Stimulated activated CD8-positive, alpha-beta memory T cell treated with anti-CD3 and anti-CD28 coated beads, Interleukin-7, amount 100 ng/mL, for 24 hours (primary cell): ENCODE data around the gene PERCC1.
"Not testable (repeated sequence)": the region's sequence is repeated elsewhere in the genome, so short reads cannot be mapped to it uniquely, and the experiment has no call there.

Experiments
- DNase-seq: peaks from one replicate; pipeline ENCODE4 v3.0.0-alpha.2; 2020; ENCODE audit warnings: low read depth

The PERCC1 gene

GRCh38 chr16:1469693-1470201, 38.9 kb downstream of the PERCC1 start:
- no peak for DNase-seq

DNA sequence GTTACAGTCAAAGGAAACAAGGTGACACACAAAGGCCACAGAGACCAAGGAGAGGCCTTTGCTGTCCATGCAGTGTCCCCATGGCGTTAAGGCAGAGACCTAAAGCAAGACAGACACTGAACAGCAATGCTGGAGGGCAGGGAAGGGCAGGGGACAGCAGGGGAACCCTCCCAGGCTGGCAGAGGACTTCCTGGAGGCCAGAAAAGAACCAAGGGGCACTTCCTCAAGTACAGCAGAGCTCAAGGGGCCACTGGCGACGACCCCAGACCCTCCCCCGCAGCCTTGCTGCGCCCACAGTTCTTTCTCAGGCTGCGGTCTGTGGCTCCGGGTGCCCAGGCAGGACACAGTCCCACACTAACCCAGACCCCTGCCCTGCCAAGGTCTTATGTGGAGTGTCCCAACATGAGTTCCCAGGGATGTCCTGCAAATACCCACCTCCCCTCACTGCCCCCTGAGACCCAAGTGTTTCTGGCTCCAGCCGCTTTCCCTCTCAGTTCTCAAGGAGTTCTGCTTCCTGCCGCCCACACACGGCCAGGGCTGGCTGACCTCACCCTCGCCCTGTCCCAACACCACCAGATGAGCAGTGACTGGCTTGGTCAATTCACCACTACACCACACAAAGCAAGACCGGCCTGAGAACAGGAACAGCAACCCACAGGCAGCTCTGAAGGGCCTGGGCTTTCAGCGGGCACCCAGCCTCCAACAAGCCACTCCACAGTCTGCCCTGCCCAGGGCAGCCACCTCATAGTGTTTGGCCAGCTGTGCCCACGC, 39.8 kb downstream of the PERCC1 start:
- DNase-seq = no peak

DNA sequence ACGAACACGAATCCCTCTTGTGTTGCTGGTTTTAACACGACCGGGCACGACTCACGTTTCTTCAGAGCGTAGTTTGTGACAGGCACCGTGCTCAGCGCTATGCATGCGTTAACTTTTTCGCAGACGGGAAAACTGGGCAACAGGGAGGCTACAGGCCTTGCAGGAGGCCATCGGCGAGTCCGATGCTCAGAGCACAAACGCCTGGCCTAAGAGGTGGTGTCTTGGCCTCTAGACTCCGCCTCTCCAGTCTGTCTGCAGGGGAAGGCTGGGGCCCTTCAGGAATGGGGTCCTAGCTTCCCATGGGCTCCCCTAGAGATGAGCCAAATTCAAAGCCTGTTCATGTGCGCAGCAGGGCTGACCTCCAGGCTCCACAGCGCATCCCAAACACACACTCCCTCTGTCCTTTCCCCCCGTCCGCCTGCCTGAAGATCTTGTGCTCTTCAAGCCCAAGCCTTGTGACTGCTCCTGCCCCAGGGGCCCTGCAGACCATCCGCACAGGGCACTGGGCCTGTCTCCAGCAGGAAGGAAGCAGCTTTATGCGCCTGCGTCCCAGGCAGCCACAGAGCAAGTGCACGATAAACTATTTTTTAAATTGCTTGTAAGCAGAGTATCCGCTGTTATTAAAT, 40.8 kb downstream of the PERCC1 start:
- no peak for DNase-seq

GRCh38 chr16:1472974-1473373, 42.1 kb downstream of the PERCC1 start:
- DNase-seq = no peak

DNA sequence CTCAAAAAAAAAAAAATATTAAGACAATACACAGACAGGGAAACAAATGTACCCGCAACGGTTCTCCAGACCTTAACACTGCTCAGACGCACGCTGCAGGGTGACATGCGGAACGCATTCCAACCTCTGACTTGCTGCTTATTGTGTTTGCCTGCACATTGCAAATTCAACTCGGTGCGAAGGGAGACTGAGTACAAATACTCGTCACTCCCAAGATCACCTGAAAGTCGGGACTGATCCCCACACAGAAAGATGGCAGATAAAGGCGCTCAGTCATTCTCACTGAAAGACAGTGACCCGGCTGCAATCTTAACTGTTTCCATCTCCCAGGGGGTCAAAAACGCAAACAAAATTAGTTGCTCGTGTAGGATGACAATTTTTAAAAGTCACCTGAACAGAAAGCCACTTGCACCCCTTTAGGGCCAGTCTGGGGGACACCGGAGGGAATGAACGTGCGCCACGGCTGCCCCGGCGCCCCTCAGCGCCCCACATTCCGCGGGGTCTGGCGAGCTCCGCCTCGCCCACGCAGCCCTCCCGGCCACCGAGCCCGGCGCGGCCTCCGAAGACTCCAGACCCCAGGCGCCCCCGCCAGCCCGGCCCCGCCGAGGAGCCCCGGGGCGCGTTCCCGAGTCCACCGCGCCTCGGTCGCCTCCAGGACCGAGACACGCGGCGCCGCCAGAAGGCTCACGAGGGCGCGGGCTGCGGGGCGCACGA, 43.4 kb downstream of the PERCC1 start:
- DNase-seq = no peak

DNA sequence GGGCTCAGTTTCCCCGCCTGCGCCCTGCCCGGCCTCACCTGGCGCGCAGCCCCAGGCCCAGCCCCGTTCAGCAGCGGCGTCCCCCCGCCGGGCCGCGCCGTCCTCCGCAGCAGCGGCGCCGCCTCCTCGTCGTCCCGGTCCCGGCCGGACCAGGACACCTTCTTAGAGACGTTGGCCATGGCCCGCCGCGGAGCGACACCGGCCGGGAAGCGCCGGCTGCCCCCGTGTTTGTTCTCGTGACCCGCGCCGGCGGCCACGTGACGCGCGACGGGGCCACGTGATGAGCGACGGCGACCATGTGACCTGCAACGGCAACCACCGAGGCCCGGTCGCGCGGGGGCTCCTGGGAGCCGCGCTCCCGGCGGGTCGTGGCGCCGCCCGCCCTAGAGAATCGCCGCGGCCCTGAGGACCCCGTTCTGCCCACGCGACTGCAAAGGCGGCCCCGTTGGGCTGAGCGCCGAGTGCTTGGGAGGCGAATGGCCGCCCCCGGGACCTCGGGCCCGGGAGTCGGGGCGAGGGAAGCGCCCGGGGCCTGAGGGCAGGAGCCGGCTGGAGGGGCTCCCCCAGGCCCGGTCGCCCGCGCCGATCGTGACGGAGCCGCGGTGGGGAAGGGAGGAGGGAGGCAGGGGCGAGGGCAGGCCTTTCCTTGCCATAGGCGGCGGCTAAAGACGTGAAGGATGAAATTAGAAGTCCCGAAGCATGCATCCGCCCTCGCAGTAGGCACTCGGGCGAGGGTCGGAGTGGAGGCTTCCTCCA, 44.1 kb downstream of the PERCC1 start, which contains the start of gene CLCN7:
Gene CLCN7 (minus strand): TSS at position 233 of the 756 bp plus-strand sequence. CDS start 54 bp downstream, at position 179.
- DNase-seq = peak; percentile 75

DNA sequence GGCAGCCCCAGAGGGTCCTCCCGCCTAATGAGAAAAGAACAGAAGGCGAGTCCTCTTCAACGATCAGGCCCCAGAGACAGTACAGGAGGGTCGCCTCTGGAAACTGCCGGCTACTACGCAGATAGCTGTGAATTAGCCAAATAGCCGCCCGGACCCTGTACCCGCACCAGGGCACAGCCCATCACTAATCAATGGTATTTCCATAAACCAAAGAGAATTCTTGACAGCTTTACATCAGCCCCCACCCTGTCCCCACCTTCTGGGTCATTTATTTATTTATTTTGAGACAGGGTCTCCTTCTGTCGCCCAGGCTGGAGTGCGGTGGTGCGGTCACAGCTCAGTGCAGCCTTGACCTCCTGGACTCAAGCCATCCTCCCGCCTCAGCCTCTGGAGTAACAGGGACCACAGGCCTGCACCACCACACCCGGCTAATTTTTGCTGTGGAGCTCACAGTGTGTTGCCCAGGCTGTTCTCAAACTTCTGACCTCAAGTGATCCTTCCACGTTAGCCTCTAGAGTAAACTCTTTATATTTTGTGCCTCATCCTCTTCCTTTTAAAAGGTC, 44.8 kb downstream of the PERCC1 start:
- no peak for DNase-seq

DNA sequence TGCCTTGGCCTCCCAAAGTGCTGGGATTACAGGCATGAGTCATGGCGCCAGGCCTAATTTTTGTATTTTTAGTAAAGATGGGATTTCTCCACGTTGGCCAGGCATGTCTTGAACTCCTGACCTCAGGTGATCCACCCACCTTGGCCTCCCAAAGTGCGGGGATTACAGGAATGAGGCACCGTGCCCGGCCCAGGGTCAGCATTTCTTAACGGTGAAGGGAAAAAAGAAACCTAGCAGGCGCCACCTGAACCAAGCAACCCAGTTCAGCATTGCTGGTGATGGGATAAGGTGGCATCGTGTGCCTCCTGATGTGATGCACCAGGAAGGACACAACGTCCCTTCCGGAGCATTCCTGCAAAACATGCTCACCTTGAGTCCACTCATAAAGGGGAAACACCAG, 46.2 kb downstream of the PERCC1 start:
- no peak for DNase-seq

- DNase-seq = not testable (repeated sequence)
Observed at GRCh38 chr16:1478937-1479336, 48.1 kb downstream of the PERCC1 start.

DNA sequence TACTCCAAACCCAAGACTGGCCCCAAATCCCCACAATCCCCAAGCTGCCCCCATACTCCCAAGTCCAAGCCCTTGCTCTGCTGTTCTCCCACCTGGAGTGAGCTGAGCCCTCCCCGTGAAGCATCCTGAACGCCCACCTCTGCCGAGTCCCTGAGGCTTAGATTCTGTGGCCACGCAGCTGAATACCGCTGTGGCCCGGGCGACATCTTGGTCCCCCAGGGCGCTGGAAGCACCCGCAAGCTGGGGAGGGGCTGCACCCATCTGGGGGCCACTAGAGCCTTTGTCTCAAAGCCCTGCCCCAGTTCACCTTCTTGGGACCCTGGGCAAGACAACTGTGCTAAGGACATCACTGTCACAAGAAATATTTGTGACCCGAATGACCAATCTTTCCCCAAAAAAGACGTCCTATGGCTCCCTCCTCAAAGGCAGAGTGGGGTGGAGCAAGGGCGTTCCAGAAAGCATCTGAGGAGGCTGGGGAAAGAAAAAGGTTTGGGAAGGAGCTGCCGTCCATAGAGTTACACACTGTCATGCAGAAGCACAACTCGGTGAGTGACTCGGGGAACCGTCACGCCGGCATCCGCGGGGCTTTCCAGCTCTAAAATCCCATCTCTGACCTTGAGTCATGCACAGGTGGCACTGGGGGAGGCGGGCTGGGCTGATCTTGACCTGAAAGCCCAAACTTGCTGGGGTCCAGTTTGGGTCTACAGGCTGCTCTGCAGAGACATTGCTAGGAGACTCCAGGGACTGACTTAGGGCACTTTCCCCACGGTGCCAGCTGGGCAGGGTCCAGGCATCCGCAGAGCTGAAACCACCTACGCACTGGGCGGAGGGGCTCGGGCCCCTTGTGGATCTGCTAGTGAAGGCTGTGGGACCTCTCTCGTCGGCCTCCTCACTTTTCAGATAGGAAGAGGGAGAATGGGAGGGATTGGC, 51.3 kb downstream of the PERCC1 start:
- no peak for DNase-seq
